HG03175 (cell line): ENCODE results near the gene NAA10.

Experiments used
- ATAC-seq: cut with Tn5 transposase; IDR thresholded peaks from one replicate; pipeline ENCODE4 v1.9.1; 2021; ENCODE audit warnings: mild to moderate bottlenecking, moderate library complexity; ENCODE audit not compliant: unreplicated experiment

Gene NAA10

DNA sequence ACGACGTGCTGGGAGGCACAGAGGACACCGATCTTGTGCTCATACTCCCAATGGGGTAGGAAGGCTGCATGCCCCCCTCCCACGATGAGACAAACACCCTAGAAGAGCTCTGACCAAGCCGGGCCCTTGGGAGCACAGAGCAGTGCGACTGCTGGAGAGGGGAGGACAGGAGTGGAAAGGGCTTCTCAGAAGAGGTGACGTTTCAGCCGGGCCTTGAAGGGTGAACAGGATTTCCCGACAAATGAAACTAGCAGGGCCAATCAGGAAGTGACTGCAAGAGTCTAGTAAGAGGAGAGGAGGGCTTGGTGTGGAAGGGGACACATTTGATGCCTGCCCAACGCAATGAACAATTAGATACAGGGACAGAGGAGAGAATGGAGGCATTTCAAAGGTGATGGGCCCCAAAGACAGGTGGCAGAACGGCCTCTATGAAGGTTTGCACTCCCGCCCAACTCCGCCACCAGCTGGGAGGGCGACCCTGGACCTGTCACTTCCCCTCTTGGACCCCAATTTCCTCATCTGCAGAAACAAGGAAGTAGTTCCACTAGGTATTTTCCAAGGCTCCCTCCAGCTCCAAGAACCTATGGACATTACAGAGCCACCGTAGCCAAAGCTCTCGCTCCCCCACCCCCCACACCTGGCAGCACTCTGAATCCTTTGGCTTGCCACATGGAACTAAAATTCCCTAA, 32.8 kb upstream of the NAA10 start:
- no peak for ATAC-seq

DNA sequence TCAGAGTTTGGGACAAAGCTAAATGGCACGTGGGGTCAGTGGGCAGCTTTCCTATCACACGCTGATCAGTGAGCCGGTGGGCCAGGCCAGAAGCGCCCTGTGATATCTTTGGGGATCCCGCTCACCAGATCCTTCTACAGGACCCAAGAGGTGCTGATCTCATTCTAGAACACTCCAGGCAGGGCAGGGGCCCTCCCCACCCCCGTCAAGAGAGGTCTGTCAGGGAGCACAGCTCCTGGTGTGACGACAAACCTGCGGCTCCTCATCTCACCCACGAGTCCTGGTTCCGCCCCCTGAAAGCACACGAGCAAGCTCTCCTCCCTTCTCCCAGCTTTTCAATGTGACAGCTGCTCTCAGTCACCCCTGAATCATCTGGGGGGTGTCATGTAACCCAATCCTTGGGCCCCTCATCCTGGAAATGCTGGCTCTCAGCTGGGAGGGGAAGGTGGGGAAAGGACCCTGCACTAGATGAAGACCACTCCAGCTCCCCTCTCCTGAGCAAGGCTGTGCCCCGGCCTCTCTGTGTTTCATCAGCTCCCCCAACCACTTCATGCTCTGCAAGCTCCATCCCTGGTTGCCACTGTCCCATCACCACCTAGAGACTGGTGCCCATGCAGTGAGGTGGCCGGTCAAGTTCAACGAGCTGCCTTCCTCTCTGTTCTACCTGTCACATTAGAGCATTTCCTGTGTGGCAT, 32.2 kb upstream of the NAA10 start:
- ATAC-seq: no peak

DNA sequence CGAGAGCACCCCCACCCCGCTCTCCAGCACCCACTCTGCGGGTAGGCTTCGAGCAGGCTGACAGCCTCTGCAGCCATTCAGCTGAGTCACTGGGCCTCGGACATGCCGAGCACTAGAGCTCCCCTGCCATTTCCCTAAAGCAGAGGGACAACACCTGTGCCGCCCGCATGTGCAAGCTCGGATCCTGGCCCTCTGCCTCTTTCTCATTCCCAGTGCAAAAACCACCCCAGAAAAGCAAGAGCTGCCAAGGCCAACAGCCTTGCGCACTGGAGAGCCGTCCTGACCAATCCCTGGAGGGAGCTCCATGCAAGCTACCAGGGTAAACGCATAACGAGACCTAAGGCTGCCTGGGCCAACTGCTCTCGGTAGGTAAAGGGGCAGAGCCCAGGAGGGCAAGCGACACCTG, 31.4 kb upstream of the NAA10 start:
- no peak for ATAC-seq

DNA sequence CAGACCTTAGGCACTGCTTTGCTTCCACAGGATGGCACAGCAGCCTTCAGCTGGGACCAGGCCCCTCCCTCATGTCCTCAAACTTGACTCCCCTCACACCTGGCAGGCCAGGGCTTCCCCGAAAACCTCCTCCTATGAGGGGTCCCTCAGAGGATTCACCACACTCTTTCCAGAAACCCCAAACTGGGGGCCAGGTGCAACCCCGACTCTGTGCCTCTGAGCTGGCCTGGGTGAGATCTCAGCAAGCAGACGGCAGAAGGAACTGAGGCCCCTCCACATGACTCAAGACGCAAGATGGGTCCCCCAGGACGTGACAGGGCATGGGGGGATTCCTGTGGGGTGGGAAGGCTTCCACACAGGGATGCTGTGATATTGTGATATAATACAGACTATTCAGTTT, 30.6 kb upstream of the NAA10 start:
- no peak for ATAC-seq

DNA sequence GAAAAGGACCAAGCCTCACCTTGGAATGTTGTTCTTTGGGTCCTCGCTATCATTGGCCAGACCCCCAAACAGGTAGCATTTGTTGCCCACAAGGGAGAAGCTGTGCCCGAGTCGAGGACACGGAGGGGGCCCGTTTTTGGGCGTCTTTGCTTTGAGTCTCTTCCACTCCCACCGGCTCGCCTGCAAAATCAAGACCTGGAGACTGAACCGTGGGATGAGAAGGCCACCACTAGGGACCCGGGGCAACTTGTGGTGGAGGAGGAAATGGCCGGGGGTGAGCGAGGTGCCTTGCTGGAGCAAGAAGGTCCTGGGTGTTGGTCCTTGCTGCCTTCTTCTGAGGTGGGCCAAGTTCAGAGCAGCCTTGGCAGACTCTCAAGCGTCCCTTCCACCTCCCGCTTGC, 29.3 kb upstream of the NAA10 start:
- ATAC-seq: no peak

DNA sequence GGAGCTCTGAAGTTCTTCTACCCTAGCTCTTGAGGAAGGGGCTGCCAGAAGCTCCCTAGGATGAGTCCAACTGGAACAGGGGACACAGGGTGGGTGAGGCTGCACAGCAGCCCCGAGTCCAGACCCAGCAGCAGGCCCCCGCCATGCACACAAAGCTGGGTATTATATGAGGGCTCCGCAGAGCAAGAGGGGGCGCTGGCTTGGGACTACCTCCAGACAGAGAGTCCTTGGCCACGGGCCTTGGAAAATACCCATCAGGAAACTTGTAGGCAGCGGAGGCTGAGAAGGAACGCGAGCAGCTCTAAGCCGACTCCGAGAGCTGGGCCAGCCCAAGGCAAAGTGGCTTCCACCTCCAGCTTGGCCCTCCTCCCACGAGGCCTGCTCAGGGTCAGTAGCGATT, 28.7 kb upstream of the NAA10 start:
- no peak for ATAC-seq

DNA sequence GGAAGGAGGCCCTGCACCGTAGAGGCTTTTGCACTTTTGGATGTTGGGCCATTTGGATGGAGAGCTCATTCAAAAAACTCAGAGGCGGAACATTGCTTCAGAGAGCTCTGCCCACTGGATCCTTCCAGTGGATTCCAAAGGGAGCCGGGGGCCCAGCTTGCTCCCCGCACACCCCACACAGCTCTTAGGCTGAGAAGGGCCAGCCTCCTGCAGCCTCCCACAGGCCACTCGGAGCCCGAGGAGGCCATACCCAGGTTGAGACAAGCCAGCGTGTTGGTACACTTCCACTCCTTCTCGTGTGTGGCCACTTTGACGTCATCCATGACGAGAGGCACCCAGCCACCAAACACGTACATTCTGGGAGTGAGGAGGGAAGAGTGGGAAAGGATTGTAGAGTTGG, 26.5 kb upstream of the NAA10 start:
- ATAC-seq: no peak

DNA sequence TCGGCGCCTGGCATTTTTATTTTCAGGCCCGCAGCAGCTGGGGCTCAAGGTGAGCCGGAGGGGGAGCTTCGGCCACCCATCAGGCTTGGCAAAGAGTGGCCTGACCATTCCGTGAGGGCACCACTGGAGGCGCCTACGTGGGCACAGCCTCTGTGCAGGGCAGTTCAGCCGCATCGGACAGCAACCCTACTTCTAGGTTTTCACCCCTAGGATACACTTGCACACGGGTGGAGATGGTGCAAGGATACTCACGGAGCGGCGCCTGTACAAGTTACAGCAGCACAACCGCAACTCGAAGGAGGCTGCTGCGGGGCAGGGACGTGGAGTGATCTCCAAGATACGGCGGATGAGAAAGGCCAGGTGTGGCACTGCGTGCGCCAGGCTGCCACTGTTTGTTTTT, 25.9 kb upstream of the NAA10 start:
- ATAC-seq: no peak

DNA sequence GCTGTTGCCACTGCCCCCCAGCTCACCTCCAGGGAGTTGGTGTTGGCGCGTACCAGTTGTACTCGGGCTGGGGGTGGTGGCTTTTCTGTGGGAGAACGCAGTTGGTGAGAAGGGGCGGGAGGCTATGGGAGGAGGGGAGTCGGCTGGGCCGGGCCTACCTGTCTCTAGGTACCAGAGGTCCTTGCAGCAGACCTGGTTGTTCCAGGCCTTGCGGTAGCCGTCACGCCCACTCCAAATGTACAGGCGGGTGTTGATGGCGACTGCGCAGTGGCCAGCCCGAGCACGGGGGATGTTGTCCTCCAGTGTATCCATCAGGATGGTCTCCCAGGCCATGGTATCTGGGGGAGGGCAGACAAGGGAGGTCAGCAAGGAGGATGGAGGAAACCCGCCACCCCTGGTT, 25.2 kb upstream of the NAA10 start:
- ATAC-seq: no peak

DNA sequence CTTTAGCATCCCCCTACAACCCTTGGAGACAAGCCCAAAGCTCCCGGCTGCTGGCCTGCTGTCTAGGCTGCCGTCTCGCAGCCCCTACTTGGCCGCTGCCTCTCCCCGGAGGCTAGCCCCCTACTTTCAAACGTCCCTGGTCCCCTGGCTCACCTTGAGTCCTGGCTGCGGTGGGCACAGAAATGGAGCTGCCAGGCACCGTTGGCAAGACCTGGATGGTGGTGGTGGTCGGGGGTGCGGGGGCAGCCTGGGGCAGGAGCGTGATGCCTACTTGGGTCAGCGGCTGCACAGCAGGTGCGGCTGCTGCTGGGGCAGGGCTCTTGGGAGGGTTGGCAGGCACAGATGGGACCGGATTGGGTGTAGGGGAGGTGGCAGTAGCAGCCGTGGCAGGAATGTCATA, 24.8 kb upstream of the NAA10 start:
- no peak for ATAC-seq

DNA sequence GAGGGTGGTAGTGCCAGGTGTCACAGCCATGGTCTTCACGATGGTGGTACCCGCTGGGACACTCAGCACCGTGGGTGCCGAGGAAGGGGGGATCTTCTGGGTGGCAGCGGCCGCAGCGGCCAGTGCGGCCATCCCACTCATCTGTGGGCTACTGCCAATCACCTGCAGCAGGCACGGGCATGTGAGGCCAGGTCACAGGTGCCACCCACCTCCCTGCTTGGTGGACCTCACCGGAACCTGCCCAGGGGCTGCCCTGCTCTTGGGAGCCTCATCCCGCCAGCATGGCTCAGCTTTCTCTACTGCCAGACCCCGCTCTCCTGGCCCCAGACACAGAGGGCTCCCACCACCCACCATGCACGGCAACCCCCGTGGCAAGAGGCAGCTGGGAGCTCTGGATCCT, 23.8 kb upstream of the NAA10 start:
- no peak for ATAC-seq

DNA sequence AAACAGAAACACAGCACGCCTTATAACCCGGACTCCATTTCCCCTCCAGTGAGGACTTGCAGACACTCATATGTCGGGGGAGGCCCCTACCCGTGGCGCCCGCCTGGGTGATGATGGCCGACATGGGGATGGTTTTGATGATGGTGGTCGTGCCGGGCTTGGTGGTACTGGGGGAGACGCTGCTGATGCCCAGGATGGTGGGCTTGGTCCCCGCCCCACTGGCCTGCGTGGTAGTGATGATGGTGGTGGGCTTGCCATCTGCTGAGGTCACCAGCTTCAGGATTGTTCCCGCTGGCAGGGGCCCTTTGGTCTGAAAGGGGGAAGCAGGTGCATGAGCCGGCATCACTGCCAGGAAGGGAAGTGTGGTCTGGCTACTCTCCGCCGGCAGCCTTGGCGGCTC, 22.4 kb upstream of the NAA10 start:
- no peak for ATAC-seq

DNA sequence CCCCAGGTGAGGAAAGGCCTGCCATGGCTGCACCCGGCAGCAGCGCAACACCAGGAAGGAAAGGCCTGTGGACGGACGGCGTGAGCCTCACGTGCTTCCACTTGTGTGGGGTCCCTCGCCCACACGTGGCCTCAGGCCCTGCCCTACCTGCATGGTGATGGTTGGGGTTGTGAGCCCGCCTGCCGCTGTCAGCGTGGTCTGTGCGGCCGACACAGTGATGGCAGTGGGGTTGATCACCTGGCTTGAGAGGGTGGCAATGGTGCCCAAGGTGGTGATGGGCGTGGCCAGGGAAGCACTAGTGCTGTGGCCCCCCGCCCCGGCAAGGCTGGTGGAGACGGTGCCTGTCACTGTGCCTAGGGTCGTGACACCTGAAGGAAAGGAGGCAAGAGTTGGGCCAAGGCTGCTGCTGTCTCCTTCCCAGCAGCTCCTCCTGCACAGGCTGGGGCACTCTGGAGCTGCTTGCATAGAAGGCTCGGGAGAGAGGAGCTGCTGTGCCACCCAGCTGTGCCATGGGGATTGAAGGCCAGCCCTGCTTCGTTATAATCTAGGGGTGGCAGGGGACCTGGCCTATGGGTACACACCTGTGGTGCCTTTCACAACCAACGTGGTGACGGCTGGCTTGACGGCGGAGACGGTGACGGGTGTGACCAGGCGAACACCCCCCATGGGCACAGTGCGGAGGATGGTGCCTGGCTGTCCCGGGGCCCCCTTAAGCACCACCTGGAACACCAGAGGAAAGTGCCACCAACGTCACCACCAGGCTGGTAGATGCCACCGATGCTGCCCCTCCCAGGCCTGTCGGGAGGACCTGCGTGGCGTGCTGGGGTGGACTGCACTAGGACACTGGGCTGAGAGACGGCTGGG, 21.4 kb upstream of the NAA10 start:
- ATAC-seq: no peak

DNA sequence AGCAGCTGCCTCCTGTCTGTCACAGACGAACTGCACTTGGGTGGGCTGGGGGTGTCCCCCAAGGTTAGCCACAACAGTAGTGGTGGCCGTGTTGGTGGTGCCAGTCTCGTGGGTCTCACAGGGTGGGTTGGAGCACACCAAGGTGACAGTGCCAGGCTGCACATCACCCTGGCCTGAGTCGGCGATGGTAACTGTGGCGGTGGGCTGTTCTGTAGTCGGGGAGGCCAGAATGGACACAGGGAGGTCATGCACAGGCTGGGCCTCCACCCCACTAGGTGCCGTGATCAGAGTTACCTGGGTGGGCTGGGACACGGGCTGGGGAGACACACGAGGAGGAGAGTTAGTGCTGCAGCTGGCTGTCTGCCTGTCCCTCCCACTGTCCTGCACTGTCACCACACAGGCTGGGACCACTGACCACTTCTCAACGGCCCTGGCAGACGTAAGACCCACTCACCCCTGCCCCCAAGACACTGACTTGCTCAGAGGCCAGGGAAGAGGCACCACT, 20.4 kb upstream of the NAA10 start:
- no peak for ATAC-seq

DNA sequence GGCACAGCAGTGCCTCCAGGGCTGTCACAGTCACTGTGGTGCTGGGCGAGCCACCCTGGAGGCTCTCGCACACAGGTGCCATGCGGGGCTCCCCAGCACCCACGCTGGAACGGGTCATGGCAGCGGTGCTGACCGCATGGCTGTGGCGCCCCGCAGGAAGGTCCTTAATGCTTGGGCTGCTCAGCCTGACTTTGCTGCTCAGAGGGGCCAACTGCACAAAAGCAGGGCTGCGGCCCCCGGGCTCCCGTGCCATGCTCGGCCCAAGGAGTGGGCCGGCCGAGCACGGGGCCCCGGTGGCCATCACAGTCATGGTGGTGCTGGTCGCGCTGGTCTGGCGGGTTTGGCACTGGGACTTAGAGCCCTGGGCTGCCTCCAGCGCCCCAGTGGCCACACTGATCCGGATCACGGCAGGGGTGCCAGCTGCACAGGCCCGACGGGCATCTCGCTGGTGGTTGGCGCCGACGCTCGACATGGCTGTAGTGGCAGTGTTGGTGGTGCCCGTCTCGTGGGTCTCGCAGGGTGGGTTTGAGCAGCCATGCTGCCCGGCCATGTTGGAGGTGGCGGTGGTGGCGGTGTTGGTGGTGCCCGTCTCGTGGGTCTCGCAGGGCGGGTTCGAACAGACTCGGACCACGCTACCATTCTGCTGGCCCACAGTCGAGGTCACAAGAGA, 19.9 kb upstream of the NAA10 start:
- no peak for ATAC-seq

DNA sequence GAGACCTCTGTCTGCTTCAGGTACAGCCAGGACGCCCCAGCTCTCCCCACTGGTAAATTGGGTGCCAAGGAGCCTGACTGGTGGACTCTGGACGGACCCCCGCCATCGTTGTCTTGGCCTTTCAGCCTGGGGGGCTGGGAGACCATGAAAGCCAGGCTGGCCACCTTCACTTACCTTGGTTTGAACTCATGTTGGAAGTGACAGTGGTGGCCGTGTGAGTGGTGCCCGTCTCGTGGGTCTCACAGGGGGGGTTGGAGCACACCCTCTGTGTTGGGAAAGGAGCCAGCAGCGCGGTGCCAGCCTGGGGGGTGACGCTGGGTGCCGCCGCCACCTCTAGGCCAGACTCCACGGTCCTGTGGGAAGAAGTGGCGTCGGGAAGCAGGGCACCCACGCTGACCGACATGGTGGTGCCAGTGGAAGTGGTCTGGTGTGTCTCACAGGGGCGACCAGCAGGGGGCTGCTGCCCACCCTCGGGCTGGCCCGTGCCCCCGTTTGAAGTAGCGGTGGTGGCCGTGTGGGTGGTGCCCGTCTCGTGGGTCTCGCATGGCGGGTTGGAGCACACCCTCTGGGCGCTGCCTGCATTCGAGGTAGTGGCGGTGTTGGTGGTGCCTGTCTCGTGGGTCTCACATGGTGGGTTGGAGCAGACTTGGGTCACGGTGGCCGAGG, 19.2 kb upstream of the NAA10 start:
- peak; percentile 12 for ATAC-seq

DNA sequence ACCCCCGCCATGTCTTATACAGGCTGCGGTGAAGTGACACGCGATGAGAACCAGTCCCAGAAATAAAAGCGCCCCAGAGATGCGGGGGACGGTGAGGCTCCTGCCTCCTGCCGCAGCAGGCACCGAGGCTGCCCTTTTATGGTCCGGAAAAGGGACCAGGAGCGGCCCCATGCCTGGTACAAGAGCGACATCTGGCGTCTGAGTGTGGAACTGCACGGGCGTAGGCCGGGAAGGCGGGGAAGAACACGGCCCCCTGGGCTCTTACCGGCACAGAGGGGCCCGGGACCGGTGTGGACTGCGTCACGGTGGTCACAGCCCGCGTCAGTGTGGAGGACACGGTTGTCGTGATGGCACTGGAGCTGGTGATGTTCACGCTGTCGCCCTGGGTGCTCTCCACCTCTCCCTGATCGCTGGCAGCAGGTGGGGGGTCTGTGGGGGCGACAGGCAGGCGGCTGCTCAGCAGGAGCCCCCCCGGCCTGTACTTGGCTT, 18.5 kb upstream of the NAA10 start:
- ATAC-seq: peak; percentile 52

DNA sequence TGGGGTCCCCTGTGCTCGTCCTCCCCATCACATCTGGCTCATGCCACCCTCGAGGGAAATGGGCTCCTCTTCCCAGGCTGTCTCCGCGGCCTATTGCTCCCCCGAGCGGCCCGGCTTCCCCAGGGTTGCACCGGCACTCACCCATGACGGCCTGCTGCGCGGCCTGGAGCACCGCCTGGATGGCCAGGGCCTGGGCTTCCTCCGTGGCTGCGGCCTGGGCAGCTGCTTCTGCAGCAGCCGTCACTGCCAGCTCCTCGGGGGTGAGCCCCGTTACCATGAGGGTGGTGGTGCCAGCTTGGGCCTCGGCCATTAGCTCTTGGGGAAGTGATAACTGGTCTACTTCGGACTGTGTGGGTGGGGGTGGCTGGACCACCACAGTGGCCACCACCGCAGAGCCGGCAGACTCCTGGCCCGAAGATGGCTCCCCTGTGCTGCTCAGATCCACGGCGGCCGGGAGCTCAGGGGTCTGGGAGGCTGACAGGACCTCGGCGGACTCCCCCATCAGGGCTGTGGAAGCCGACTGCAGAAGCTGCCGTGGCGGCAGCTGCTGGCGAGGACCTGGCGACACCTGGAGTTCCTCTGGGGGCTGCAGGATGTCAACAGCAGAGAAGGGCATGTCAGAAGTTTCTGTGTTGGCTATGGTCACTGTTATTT, 17.7 kb upstream of the NAA10 start:
- ATAC-seq: no peak

DNA sequence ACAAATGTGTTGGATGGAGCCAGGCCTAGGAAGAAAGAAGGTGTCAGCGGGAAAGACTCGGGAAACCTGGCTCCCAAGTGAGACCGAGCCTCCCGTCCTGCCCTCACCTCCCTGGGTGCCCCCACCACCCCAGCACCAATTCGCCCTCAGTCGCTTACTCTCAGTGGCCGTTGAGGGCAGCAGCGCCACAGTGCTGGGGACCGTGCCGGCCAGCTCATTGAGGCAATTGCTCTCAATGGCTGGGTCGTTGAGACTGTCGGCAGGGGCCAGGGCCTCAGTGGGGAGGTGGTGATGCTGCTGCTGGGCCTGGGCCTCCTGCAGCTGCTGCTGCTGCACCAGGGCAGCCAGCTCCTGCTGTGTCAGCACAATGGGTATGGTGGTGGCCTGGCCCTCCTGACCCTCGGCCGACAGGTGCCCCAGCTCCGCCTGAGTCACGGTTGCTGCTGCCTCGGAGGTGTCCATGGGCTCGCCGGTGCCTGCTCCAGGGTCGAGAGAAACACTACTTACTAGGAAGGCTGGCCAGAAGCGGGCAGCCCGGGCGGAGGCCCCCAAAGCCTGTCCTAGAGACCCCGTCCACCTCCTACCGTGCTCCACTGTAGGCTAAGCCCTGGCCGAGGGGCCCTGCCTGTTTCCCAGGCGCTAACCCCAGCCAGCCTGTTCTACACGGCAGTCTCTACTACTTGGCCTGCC, 17.0 kb upstream of the NAA10 start:
- ATAC-seq: no peak
